Ramos (cell line): Measurements from ENCODE around the gene ZNF655.

ENCODE experiments used
- in situ Hi-C: fragments of 300-500 bp; cut with MboI; formaldehyde crosslinking; loops from one replicate; pipeline ENCODE4 v1.14.3; 2022; ENCODE audit warnings: low sequenced_read_pairs; ENCODE audit not compliant: unreplicated experiment

The ZNF655 gene

DNA sequence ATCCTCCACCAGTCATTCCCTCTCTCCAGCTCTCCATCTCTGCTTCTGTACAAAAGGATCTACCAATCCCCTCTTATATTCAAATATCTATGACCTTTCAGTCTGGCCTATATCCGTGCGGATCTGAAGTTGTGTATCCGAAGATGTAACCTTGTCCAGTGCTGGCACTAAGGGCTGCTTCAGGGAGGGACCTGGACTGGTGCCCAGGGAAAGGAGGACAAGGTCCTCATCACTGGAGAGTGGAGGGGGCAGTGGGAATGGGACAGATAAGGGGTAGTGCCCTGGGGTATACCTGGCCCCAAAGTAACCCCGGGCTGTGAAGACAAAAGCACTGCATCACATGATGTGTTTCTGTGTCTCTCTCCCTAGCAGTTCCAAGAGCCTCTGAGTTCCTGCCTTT lies 41.4 kb downstream of the ZNF655 start:
- in situ Hi-C loops = no loop called here

DNA sequence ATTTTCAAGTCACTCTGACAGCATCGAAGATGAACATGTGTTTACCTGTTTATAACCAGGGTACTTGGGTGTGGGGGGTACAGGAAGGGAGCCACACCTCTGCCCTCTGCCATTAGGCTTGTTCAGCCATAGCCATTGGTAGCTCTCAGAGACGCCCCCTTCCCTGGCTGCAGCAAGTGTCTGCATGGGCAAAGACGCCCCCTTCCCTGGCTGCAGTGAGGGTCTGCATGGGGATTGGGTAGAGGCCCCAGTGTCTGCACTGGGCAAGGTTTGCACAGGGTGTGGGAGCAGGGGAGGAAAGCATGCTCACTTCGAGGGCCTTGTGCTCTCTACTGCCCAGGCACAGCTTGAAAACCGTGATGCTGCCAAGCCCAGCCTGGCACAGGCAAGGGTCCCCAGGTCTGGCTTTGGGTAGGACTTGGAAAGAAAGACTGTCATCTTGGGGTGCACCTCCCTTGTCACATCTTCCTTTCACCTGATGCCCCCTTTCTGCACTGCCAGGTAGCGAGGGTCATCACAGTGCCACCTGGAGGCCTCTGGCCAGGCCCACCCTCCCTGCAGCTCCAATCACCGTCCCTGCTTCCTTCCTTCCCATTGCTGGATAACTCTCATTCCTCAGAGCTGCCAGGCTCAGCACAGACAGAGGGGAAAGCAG lies 43.3 kb downstream of the ZNF655 start:
- in situ Hi-C loops = no loop called here

DNA sequence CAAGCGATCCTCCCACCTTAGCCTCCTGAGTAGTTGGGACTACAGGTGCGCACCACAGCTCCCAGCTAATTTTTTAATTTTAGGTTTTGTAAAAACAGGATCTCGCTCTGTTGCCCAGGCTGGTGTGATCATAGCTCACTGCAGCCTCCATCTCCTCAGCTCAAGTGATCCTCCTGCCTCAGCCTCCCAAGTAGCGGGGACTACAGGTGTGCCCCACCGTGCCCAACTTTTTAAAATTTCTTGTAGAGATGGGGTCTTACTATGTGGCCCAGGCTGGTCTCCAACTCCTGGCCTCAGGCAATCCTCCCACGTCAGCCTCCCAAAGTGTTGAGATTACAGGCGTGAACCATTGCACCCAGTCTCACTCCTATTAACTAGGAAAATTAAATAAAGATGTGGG lies 47.1 kb downstream of the ZNF655 start:
- in situ Hi-C loops = no loop called here

DNA sequence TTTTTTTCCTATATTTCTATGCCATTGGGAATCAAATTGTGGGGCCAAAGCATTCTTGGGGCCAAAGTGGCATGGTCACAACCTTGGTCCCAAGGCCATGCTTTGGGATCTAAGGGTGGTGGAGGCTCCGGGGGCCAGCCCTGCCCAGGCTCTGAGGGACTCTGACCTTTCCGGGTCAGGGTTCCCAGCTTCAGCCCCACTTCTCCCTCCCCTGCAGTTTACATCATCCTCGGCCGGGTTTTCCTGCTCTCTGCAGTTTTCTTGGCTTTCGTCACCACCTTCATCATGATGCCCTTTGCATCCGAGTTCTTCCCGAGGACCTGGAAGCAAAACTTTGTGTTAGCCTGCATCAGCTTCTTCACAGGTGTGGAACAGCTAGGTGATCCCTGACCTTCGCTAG lies 48.1 kb downstream of the ZNF655 start:
- in situ Hi-C loops = no loop called here

DNA sequence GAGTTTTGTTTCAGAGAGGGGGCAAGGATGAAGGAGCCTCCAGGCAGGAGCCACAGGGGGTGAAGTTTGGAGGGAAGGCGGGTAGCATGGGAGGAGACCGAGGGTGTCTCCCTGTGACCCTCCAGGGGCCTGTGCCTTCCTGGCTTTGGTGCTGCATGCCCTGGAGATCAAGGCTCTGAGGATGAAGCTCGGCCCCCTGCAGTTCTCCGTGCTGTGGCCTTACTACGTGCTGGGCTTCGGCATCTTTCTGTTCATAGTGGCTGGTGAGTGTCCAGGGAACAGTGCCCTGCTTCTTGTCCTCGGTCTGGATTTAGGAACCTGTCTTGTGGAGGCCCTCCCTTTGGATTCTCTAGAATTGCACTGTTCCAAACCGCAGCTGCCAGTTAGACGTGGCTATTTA lies 49.1 kb downstream of the ZNF655 start:
- in situ Hi-C loops = no loop called here

DNA sequence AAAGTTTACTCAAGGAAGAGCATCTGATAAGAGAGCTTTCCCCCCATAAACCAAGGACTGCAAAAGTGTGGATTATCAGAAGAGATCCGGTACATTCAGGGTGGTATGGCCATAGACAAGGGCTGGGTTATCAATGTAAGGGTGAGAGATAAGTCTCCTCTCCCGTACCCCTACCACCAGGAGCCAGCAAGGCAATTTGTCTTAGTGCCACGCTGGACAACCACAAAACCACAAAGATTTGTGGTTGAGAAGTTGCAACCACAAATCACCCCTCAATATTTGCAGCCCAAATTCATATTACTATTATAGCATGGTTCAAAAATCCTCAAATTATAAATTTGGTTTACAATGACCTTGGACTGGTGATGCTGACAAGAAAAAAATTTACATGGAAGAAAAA lies 56.1 kb downstream of the ZNF655 start:
- in situ Hi-C loops = no loop called here

DNA sequence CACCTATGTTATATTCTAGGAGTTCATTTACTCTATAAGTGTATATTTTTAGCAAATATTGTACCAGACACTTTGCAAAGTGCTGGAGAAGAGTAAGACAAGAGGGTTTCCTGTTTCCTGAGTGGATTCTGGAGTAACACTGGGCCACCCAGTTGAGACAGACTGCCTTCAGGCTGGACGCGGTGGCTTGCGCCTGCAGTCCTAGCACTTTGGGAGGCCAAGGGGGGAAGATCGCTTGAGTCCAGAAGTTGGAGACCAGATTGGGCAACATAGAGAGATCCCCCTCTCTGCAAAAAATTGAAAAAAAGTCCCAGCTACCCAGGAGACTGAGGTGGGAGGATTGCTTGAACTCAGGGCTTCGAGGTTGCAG lies 57.5 kb downstream of the ZNF655 start:
- in situ Hi-C loops = loop anchor here (5.0 kb wide), 1 partner anchor 54 kb away; no protein-coding TSS in a partner anchor

DNA sequence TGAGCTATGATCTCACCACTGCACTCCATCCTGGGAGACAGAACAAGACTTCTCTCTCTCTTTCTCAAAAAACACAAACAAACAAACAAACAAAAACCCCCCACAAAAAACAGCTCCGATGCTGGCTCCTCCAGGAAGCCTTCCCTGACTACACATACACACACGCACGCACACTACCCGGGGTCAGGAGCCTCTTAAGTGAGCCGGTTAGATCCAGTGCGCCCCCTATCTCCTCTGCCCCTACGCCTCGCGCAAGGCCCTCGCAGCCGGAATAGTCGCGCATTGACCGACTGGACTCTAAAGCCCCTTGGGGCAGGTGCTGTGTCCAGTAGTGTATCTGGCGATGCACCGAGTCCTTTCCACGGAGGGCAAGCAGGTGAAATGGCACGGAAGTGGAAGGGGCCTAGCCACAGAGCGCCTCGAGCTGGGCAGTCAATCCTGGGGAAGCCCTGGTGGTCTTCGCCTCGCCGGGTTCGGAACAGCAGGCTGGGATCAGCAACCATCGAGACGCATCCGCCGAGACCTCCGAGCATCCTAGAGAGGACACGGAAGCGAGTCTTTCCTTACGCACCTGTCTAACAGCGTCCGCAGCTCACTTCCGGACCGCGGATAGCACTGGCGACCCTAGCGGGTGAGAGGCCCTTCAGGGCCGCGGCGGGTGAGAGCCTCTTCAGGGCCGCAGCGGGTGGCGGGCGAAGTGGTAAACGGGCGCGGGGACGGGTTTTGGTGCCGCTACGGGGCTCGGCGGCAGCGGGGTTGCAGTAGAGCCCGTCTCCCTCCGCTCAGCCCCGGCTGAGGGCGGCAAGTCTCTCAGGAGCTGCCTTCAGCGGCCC lies 58.1 kb downstream of the ZNF655 start, which contains the start of gene ZSCAN25:
TSS of gene ZSCAN25 (plus strand) at position 588 of the 833 bp plus-strand sequence. CDS start 2,661 bp downstream, outside the sequence.
- in situ Hi-C loops = loop anchor here (5.0 kb wide), 1 partner anchor 54 kb away; no protein-coding TSS in a partner anchor

DNA sequence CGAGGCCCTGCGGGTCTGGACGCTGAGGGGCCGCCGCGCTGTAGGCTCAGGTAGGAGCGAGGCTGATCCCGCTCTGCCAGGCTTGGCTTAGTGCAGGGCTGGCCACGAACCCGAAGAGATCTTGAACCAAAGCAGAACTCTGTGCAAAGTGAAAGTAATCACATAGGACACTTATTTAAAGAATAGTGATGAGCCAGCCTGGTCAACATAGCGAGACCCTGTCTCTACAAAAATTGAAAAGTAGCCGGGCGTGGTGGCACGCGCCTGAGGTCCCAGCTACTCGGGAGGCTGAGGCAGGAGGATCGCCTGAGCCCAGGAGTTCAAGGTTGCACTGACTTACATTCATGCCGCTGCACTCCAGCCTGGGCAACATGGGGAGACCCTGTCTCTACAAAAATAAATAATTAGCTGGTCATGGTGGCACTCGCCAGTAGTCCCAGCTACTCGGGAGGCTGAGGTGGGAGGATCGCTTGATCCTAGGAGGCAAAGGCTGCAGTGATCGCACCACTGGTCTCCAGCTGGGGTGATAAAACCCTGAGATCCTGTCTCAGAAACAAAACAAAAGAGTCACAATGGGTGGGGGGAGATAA lies 58.8 kb downstream of the ZNF655 start:
- in situ Hi-C loops = loop anchor here (5.0 kb wide), 1 partner anchor 55 kb away; no protein-coding TSS in a partner anchor

DNA sequence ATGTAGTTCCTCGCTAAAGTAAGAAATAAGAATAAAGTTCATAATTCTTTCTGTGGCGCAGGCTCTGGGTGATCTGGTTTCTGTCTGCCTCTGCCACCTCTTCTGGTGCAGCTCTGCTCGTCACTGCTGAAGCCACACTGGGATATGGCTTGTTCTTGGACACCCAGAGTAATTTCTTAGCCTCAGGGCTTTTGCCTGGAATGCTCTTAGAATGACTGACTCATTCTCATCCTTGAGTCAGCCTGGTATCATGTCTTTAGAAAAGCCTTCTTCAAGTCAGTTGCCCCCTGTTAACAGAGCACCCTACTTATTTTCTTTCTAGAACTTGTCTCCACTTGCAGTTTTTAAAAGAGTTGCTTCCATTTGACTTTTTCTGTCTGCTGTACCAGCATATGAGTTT lies 60.3 kb downstream of the ZNF655 start:
- in situ Hi-C loops = loop anchor here (5.0 kb wide), 1 partner anchor 56 kb away; no protein-coding TSS in a partner anchor

DNA sequence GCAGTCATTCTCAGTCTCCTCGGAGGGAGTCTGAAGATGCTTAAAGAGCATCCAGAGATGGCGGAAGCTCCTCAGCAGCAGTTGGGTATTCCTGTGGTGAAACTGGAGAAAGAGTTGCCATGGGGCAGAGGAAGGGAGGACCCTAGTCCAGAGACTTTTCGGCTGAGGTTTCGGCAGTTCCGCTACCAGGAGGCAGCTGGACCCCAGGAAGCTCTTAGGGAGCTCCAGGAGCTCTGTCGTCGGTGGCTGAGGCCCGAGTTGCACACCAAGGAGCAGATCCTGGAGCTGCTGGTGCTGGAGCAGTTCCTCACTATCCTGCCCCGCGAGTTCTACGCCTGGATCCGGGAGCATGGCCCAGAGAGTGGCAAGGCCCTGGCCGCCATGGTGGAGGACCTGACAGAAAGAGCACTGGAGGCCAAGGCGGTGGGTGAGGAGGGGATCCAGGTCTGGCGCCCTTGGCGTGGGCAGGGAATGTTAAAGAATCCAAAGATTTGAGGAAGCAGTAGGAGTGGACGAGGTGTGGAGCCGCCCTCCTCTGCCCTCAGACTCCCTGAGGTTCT lies 61.2 kb downstream of the ZNF655 start:
- in situ Hi-C loops = loop anchor here (5.0 kb wide), 1 partner anchor 57 kb away; no protein-coding TSS in a partner anchor

DNA sequence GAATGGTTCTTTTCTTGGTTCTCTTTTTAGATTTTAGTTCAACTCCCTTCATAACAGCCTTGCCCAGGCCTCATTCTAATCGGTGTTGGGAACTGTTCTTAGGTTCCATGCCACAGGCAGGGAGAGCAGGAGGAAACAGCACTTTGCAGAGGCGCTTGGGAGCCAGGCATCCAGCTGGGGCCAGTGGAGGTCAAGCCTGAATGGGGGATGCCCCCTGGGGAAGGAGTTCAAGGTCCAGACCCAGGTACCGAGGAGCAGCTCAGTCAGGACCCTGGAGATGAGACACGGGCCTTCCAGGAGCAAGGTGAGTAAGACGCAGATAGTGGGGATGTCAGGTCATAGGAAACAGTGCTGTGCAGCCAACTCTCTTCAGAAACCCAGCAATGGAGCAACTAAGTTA lies 62.8 kb downstream of the ZNF655 start:
- in situ Hi-C loops = no loop called here

DNA sequence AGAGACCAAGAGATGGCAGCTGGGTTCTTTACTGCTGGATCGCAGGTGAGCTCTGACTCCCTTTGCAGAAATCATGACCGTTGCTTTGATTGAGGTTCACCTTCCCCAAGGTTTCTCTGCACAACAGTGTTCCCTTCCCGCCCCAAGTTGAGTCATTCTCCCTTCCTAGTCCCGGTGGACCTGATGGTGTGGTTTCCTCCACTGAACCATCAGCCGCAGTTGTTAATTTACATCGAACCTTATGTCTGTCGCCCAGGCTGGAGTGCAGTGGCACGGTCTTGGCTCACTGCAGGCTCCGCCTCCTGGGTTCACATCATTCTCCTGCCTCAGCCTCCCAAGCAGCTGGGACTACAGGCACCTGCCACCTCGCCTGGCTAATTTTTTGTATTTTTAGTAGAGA lies 64.2 kb downstream of the ZNF655 start:
- in situ Hi-C loops = no loop called here

DNA sequence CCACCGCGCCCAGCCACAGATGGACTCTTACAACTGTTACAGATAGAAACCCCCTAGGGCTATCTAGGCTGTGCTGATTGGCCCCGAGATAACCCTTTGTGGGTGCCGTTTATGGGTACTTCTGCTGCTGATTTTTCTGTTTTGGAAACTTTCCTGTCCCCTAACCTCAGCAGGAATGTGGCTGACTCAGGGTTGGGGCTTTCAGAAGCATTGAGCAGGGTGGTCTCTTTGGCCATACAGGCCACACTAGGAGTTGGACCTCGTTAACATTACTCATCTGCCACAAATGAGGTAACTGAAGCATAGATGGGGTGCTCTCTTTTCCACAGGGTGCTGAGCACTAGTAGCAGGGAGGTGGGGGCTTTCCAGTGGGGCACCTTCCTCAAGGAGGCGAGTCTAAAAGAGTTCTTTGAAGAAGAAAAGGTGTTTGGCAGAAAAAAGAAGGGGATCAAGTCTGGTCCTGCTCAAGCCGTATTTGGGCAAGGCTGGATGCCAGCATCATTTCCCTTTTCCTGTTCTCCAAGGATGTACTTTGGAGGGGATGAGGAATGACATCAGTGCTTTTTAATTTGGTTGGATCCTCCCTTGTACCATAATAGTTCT lies 64.8 kb downstream of the ZNF655 start:
- in situ Hi-C loops = no loop called here

DNA sequence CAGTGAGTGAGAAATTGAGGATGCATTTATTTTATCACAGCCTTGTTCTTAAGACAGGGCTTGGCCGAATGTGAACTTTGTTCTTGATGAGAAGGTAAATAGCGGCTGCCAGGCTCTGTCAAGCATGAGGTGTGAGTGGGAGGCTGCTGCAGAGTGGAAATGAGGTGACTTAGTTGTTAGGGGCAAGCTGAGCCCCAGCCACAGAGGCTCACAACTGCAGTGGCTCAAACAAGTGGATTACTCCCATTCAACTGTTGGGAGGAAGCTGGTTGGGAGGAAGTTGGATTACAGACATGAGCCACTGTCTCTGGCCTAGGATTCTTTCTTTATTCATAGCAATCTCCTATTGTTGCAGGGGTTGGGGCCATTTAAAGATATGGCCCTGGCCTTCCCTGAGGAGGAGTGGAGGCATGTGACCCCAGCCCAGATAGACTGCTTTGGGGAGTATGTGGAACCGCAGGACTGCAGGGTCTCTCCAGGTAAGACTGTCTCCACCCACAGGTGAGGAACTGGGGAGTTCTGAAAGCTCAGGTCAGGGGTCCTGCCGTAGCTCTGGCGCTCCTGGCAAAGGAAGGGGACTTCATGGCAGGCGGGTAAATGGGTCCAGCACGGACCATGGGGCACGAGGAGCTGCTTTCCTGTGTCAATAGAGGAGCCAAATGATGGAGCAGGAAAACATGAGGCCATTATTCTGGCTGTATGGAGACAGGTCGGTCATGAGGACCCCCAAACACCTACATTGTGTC lies 65.4 kb downstream of the ZNF655 start:
- in situ Hi-C loops = no loop called here

DNA sequence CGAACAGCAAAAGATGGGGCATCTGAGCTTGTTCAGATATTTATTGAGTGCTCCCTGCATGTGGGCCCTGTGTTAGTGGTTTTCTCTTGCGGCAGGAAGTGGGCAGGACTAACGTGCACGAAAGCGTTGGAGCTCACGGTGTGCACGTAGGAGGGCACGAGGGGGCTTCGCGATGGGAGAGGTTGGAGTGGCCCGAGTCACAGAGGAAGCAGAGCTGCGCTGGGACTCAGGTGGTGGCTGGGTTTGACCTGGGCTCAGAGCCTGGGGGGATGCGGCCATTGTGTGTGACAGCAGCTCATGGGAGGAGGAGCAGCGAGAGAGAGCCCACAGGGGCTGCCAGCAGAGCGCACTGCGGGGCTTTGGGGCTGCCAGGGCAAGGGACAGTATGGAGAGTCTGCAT lies 66.0 kb downstream of the ZNF655 start:
- in situ Hi-C loops = no loop called here

DNA sequence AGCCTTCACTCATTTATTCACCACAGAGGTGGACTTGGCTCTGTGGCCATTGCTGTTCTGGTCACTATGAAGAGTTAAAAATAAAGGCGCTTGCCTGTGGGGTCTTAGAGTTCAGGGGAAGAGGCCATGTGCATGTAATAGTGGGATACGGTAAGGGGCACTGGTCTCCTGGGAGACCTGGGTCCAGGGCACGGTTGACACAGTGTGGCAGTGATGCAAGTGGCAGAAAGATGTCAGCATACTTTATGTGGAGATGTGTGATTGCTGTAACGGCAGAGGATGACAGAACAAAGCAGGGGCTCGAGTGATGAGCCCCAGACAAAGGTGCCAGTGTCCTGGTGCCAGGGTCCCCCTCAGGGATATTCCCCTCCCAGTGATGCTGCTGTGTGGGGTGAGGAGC lies 66.9 kb downstream of the ZNF655 start:
- in situ Hi-C loops = no loop called here

DNA sequence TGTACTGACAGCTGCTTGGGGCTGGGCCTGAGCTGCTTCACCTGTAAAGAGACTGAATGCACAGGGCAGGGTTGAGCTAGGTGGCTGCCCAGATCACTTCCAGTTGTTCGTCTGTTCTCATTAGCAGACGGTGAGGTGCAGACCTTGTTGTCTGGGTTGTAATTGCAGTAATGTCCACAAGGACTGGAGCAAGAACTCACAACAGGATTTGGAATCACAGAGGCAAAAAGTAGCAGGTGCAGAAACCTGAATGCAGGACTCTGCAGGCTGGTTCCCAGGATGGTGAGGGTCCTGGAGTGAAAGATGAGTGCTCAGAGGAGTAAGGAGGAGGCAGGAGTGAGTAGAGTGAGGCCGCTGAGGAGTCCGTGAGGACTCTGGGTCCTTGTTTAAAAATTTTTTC lies 67.5 kb downstream of the ZNF655 start:
- in situ Hi-C loops = no loop called here
